Measurements from ENCODE around the gene PIEZO2. TPM values are rescaled to one million over a fixed set of nuclear protein-coding genes. Genes with fewer than 3 reads are reported as not detected.
A peak's percentile ranks its signal among the peaks of the same experiment; 100 is the strongest.

Gene PIEZO2
- total and polyA plus RNA-seq, 2 of the 8 experiments (the other 6 are each of a cell fraction or from before 2014, with no cell fraction given) = 4.7 to 16.5 TPM

DNA sequence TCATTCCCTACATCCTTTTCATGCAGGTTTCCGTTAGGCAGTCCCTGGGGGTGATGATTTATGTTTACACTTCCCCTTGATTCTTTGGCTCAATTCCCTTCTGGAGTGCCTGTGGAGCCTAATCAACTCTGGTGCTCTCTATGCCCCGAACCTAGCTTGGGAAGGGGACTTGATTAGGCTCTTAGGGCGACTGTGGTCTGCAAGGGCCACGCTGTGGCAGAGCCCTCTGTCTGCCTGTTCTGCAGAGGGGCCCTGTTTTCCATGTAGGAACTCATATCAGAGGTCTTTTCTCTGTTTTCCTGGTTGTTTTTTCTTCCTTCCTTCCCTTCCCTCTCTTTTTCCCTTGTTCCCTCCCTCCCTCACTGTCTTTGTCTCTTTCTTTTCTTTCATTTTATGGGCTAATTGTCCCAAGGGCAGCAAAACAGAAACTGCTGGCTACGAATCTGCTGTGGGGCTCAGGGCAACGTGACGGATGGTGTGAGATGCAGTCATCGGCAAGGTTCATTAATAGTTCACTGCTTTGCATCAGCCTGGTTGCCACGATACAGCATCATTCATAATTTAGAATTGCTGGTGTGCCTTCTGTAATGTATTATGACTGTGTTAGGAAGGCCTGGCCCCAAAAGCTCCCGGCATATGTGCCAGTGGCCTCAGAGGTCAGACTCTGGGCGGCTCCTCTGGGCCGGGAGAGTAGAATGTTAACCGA is 489.0 kb downstream of the PIEZO2 start:
- no peak overlapping the region for H3K4ac ChIP-seq (replicated peaks; ENCODE audit: insufficient read length, low read depth, low read length)
- H3K14ac ChIP-seq (ENCODE audit: insufficient read length) = no peak overlapping the region
- H3K27me3 ChIP-seq (replicated peaks in 1 of 4; ENCODE audit: control insufficient read depth in 3 of 4, extremely low read depth in 1 of 4, insufficient read depth in 3 of 4, low read length in 3 of 4) = no peaks in the 10 kb centered on the region
- no peaks in the 10 kb centered on the region for H3K79me2 ChIP-seq (ENCODE audit: control insufficient read depth in 1 of 2, insufficient read depth in 2 of 2, low read length in 2 of 2)
- no peak overlapping the region for H3K18ac ChIP-seq (ENCODE audit: extremely low read depth, low read length)
- no peak overlapping the region for H2BK120ac ChIP-seq (replicated peaks; ENCODE audit: low read depth, low read length)
- POLR2A ChIA-PET (ENCODE audit: partially characterized antibody) = no interaction called here
- H2BK15ac ChIP-seq (ENCODE audit: low read length) = no peak overlapping the region
- peaks cover 0 to 6% (median 0%) of the 10 kb centered on the region in 4 experiments; a peak in 1 of 7 replicates for H3K4me1 ChIP-seq (replicated peaks in 1 of 4; ENCODE audit: control insufficient read depth in 3 of 4, insufficient read depth in 4 of 4, low read length in 3 of 4)
- H2AK5ac ChIP-seq (ENCODE audit: low read depth, low read length) = no peak overlapping the region
- no peaks in the 10 kb centered on the region for H4K20me1 ChIP-seq (replicated peaks in 1 of 2; ENCODE audit: control insufficient read depth in 1 of 2, insufficient read depth in 2 of 2, low read length in 2 of 2)
- H3K36me3 ChIP-seq (ENCODE audit: control insufficient read depth in 2 of 4, insufficient read depth in 4 of 4, low read length in 3 of 4) = no peaks in the 10 kb centered on the region
- no peak overlapping the region for H3K56ac ChIP-seq (replicated peaks; ENCODE audit: insufficient read length, low read depth, low read length)
- no peak overlapping the region for H3K27ac ChIP-seq (ENCODE audit: low read depth, low read length)
- no peaks in the 10 kb centered on the region for H3K9me3 ChIP-seq (ENCODE audit: insufficient read depth in 2 of 2, low read depth in 1 of 2, low read length in 1 of 2)
- no peak for DNase-seq (ENCODE audit: low read depth in 1 of 2, low spot score in 2 of 2)
- H2BK5ac ChIP-seq (ENCODE audit: low read depth, low read length) = no peak overlapping the region
- H4K91ac ChIP-seq (replicated peaks; ENCODE audit: insufficient read length, low read length) = no peak overlapping the region
- no peak overlapping the region for H3K23ac ChIP-seq (ENCODE audit: insufficient read length)
- TF ChIP-seq CEBPB (IDR thresholded peaks at IDR 0.05; ENCODE audit: low read depth, low read length) = no peak
- H2BK20ac ChIP-seq (ENCODE audit: low read length) = no peak overlapping the region
- H3K4me2 ChIP-seq (ENCODE audit: insufficient read depth in 1 of 2, low read depth in 2 of 2, low read length in 2 of 2) = no peak overlapping the region
- no peak overlapping the region for H3K4me3 ChIP-seq (ENCODE audit: extremely low read depth in 1 of 4, insufficient read depth in 2 of 4, low read depth in 3 of 4, low read length in 4 of 4)
- no peak overlapping the region for H3K9ac ChIP-seq (replicated peaks in 1 of 4; ENCODE audit: extremely low read depth in 1 of 4, low read depth in 3 of 4, low read length in 3 of 4)
- FAIRE-seq = no peak
- no peak overlapping the region for H4K8ac ChIP-seq (ENCODE audit: extremely low read depth, insufficient read depth, low read length)
- CTCF ChIA-PET (ENCODE audit: partially characterized antibody) = interaction anchor here (1.3 to 2.5 kb wide), 4 partner anchors 9 to 127 kb away, joined by 3 to 11 read pairs (median 4); no protein-coding TSS in a partner anchor
- 86% methylated on average over 13 of the region's 13 CpGs; no CpG with 5 or more reads in 1 of the 2 experiments for WGBS, 2 experiments (ENCODE audit: extremely low coverage in 1 of 2, insufficient coverage in 1 of 2, insufficient read length in 1 of 2, insufficient replicate concordance in 2 of 2, low coverage in 1 of 2, low lambda C conversion rate in 2 of 2, missing lambda C conversion rate in 1 of 2)
- no peaks in the 10 kb centered on the region for H3K79me1 ChIP-seq (ENCODE audit: low read depth, low read length)
- no peaks in the 10 kb centered on the region for H3K23me2 ChIP-seq (ENCODE audit: low read depth, low read length)
- no peak overlapping the region for H4K5ac ChIP-seq (ENCODE audit: insufficient read length, low read depth, low read length)
- H2BK12ac ChIP-seq (ENCODE audit: low read depth, low read length) = no peak overlapping the region
- peak overlapping the region; percentile 63; the same call in 1 of the 2 replicates for H2AFZ ChIP-seq (ENCODE audit: low read length)
